GM06990 (cell line): ENCODE results near the gene CDH2.

ENCODE experiments used
- DNase-seq: peaks from one replicate; pipeline ENCODE4 v3.0.0-alpha.2; 2011; ENCODE audit not compliant: insufficient read length; ENCODE audit errors: extremely low read depth
- H3K27me3 ChIP-seq: replicated peaks from 2 replicates; pipeline ENCODE4 v1.6.0; 2011; ENCODE audit warnings: low read length; ENCODE audit not compliant: control insufficient read depth, insufficient read depth
- H3K36me3 ChIP-seq: 2 replicates; pipeline ENCODE4 v1.5.1; 2011; ENCODE audit warnings: low read length; ENCODE audit not compliant: control insufficient read depth, insufficient read depth
- H3K4me3 ChIP-seq: replicated peaks from 2 replicates; pipeline ENCODE4 v1.5.1; 2011; ENCODE audit warnings: low read depth, mild to moderate bottlenecking, control low read depth, low read length
- TF ChIP-seq, protein P1 (sequence below): IDR thresholded peaks from 2 replicates; pipeline ENCODE4 v1.5.1; 2011; ENCODE audit warnings: low read length, control low read depth, mild to moderate bottlenecking, inconsistent platforms; ENCODE audit not compliant: insufficient read depth, poor library complexity, severe bottlenecking

The CDH2 gene

DNA sequence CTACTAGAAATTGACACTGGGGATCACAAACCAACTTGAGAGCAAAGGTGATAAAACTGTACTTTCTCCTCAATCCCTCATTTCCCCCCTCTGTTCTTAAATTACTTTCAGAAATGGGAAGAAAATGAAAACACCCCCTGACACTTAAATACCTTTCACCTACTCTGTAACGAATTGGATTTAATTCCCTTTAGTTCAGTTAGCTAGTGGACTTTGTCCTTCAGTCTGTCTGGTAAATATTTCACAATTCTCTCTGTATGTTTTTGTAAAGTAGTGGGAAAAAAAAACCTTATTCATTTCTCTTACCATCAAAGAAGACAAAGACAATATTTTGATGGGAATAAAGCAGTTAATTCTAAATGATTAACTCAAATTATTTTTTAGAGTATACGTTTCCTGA is 85.7 kb downstream of the CDH2 start:
- no peaks in the 10 kb centered on the region for H3K27me3 ChIP-seq

DNA sequence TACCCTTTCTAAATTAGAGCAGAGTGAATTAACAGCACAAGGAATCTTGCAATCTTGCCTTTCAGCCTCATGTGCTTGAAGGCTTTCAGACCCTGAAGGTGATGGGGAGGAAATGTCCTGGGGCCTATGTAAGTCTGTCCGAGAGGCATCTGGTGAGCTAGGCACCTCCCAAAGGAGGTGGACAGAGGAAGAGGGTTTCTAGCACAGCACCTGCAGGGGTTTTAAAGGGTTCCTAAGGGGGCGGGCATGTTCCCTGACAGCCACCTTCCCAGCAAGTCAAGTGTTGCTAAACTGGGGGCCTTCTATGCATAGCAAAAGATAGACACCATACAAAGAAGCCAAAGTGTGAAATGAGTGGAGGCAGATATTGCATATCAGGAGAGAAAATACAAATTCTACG is 88.5 kb downstream of the CDH2 start:
- Histone ChIP-seq H3K27me3 (no peaks in the 10 kb centered on the region), H3K36me3 (no peaks in the 10 kb centered on the region), H3K4me3 (no peak overlapping the region)
- TF ChIP-seq, protein P1, sequence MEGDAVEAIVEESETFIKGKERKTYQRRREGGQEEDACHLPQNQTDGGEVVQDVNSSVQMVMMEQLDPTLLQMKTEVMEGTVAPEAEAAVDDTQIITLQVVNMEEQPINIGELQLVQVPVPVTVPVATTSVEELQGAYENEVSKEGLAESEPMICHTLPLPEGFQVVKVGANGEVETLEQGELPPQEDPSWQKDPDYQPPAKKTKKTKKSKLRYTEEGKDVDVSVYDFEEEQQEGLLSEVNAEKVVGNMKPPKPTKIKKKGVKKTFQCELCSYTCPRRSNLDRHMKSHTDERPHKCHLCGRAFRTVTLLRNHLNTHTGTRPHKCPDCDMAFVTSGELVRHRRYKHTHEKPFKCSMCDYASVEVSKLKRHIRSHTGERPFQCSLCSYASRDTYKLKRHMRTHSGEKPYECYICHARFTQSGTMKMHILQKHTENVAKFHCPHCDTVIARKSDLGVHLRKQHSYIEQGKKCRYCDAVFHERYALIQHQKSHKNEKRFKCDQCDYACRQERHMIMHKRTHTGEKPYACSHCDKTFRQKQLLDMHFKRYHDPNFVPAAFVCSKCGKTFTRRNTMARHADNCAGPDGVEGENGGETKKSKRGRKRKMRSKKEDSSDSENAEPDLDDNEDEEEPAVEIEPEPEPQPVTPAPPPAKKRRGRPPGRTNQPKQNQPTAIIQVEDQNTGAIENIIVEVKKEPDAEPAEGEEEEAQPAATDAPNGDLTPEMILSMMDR, result no peak
- no peak for DNase-seq

More for the DNA sequence above, 85.7 kb downstream of the CDH2 start:
- no peaks in the 10 kb centered on the region for H3K36me3 ChIP-seq
- TF ChIP-seq, protein P1, result no peak
- H3K4me3 ChIP-seq, result no peak overlapping the region
- no peak for DNase-seq

DNA sequence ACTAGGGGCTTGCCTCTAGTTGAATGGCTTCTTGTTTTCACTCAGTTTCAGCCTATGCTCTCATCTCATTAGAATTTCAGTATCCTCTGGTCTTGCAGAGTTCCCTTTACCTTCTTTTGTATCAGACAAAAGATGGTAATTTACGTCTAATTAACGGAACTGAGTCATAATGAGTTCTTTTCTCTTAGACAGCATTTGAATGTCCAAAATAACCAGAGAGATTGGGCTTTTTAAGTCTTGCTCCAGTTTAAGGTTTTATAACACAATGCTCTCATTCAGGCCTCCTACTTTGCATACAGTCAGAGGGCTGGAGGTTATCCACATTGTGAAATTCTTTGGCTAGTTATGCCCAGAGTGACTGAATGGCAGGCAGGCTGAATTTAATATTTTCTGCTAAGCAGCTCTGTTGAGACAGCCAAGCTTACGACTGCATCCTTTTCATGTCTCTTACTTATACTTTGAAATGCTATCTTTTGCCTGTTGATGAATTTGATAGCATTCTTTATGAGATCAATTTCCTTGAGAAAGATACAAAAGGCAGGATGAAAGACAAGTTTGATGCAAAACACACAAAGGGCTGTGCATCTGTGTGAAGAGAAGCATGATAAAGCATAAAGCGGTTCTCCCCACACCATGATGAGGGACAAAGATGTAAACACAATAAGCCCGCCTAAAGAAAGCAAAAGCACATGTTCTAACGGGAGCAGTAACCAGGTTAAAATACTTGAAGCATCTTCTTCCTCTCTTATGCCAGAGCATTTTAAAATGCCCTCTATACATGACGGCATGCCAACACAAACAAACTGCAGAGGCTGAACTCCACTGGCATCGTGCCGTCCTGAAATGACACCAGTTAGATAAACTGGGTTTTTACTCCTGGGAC is 90.0 kb downstream of the CDH2 start:
- TF ChIP-seq, protein P1, result no peak
- H3K36me3 ChIP-seq, result no peaks in the 10 kb centered on the region
- DNase-seq, result no peak
- no peak overlapping the region for H3K4me3 ChIP-seq
- H3K27me3 ChIP-seq, result no peaks in the 10 kb centered on the region

DNA sequence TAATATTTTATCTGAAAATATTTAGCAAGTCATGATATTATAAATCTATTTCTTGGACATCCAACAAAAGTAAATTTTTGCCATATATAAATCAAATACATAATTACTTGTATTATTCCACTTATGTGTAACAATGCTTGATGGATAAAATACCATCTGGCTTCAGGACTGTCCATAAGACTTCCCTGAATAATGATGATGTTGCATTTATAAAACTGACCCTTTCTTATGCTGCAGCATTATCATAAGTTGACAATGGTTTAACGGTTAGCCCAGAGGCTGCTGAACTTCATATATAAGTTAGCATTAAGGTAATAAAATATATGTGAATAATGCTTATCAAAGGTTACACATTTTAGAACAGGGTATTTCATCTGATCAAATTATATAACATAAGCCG is 95.4 kb downstream of the CDH2 start:
- DNase-seq, result no peak
- Histone ChIP-seq H3K4me3 (no peak overlapping the region), H3K27me3 (no peaks in the 10 kb centered on the region), H3K36me3 (no peaks in the 10 kb centered on the region)
- TF ChIP-seq, protein P1, result no peak

DNA sequence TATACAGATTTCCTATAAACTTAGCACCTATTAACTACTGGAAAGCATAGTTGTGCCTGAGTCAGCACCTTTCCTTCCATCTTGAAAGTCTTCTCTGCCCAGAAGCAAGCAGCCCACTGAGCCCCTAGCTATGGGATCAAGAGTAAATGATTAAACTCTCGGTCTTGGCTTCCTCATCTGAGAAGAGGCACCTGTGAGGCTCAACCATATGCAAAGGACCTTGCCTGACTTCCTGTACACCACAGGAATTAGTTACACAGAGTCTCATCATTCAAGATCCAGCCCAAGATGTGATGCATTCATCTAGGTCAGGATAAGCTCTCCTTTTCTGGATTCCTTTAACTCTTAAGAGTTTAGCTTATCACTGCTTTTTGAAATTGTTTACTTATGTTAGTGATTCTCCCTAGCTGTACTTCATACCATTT is 96.0 kb downstream of the CDH2 start:
- no peaks in the 10 kb centered on the region for H3K36me3 ChIP-seq
- DNase-seq, result no peak
- H3K27me3 ChIP-seq, result no peaks in the 10 kb centered on the region
- H3K4me3 ChIP-seq, result no peak overlapping the region
- TF ChIP-seq, protein P1, result no peak
